ENCODE measurements around the gene TARS3. TPM values are rescaled to one million over a fixed set of nuclear protein-coding genes. Genes with fewer than 3 reads are reported as not detected.
"Not testable (repeated sequence)": the region's sequence is repeated elsewhere in the genome, so short reads cannot be mapped to it uniquely, and the experiment has no call there.

Gene TARS3
- total RNA-seq (10 to 100 TPM; 32.0 to 37.6 TPM), polyA plus RNA-seq (10 to 100 TPM in 2 of 3 donors, 1 to 10 TPM in 1; 7.2 to 15.2 (median 11.9) TPM), total RNA-seq (10.4 to 62.8 (median 43.8) reads per million in 6 experiments)

GRCh38 chr15:101723874-101724674, at the start of gene TARS3:
Gene TARS3 (minus strand): TSS chr15:101724473. CDS start chr15:101724387, 86 bp downstream.
- POLR2A ChIA-PET = interaction anchor here (0.6 to 2.6 kb wide), 8 partner anchors 14 to 436 kb away, joined by 3 to 18 read pairs (median 3); partner anchors contain the start of genes SNRPA1 and TM2D3
- Mint-ChIP-seq H3K4me1 (peaks cover 10 to 46% (median 36%) of the 10 kb centered on the region in 4 donors), H3K4me3 (peak within 1 kb of the TSS; percentile 77 to 97 (median 92)), H3K27me3 (no peaks in the 10 kb centered on the region), H3K27ac (peak within 1 kb of the TSS; percentile 81 to 96 (median 92)), H3K36me3 (peaks cover 10 to 33% (median 26%) of the 10 kb centered on the region in 3 donors), H3K9me3 (peaks cover 0 to 2% (median 0%) of the 10 kb centered on the region in 9 donors)
- DNase-seq (peak; percentile 87 to 99 (median 92)), ATAC-seq (peak; percentile 88 to 93)

GRCh38 chr15:101773496-101774100, 49.3 kb upstream of the TARS3 start:
- ATAC-seq (no peak), DNase-seq (no peak)
- H3K27me3 Mint-ChIP-seq = no peaks in the 10 kb centered on the region
- peaks cover 0 to 6% (median 0%) of the 10 kb centered on the region in 3 donors for H3K36me3 Mint-ChIP-seq
- H3K27ac Mint-ChIP-seq = peak overlapping the region in 2 of 10 donors; percentile 59 to 71
- no peaks in the 10 kb centered on the region for H3K9me3 Mint-ChIP-seq
- POLR2A ChIA-PET = no interaction called here
- H3K4me3 Mint-ChIP-seq = no peak overlapping the region
- peaks cover 0 to 2% (median 0%) of the 10 kb centered on the region in 4 donors for H3K4me1 Mint-ChIP-seq

DNA sequence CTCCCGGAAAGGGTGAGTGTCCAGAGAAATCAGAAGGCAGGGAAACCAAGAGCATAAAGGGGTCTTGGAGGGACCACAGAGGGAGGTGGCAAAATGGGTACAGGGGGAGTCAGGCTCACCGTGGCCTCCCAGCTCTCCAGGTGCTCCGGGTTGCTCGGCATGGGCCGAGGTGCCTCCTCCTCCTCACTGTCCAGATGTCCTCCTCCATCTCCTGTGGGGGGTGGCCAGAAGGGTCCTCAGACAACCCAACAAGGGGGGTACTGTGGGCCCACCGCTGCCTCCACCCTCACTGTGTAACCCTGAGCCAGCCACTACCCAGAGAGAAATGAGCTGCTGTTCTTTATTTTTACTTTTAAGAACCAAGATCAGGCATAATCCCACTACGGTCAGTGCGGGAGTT, 48.6 kb upstream of the TARS3 start:
- Mint-ChIP-seq H3K36me3 (peaks cover 0 to 6% (median 0%) of the 10 kb centered on the region in 3 donors), H3K27ac (peak overlapping the region in 2 of 10 donors; percentile 44 to 59), H3K27me3 (no peaks in the 10 kb centered on the region), H3K4me3 (no peak overlapping the region), H3K4me1 (peaks cover 0 to 2% (median 0%) of the 10 kb centered on the region in 4 donors), H3K9me3 (no peaks in the 10 kb centered on the region)
- DNase-seq = no peak
- no peak for ATAC-seq
- POLR2A ChIA-PET = no interaction called here

DNA sequence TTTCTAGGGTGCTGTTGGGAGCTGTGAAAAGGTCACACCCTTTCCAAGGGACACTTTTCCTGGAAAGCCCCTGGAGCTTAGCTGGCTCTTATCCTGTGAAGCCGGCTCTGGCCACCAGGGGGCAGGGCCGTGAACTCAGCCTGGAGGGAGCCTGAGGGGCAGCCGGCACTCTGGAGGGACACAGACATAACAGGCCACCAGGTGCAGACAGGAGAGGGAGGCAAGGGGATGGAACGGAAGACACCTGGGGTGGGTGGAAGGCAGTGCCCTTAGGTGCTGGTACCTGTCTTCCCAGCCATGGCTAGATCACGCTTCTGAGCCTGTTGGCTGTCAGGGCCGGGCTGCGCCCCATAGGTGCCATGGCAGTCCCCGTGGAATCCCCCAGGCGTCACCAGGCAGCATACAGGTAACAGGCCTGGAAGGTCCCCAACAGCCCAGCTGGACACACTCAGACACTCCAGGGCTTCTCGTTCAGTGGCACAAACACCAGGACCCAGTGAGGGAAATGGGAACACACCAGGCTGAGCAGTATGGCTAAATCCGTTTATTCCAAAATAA, 42.9 kb upstream of the TARS3 start:
- H3K4me3 Mint-ChIP-seq, DNase-seq: not testable (repeated sequence)

DNA sequence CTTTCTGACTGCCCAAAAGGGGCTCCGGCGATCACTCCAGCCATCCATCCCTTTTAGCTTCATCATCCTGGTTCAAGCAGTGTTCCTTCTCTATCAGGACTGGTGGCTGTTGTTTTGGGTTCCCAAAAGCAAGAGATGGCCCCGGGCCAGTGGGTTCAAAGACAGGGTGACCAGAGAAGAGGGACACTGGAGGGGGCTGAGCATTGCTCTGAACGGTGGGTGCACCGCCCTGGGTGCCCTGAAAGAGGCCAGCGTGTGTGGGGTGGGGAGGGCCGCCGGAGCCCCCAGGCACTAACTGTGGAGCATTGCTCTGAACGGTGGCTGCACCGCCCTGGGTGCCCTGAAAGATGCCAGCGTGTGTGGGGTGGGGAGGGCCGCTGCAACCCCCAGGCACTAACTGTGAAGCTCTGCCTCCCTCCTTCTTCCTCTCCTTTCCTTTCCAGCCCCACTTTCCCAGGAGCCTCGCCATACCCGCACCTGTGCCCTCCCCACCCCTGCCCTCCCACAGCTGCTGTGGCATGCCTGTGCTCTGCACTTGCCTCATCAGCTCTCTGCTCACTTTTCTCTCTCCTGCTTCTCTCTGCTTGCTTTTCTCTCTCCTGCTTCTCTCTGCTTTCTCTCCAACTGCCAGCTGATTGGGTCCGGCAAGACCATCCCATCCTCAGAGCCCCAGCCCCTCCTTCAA, 41.6 kb upstream of the TARS3 start:
- Mint-ChIP-seq H3K27ac (peak overlapping the region in 1 of 10 donors; percentile 59), H3K4me3 (no peak overlapping the region), H3K27me3 (no peaks in the 10 kb centered on the region), H3K9me3 (peaks cover 0 to 5% (median 0%) of the 10 kb centered on the region in 9 donors), H3K4me1 (no peaks in the 10 kb centered on the region), H3K36me3 (peaks cover 0 to 3% (median 0%) of the 10 kb centered on the region in 3 donors)
- POLR2A ChIA-PET = no interaction called here
- ATAC-seq (no peak), DNase-seq (no peak)

More for the DNA sequence above, 42.9 kb upstream of the TARS3 start:
- H3K36me3 Mint-ChIP-seq, ATAC-seq, H3K27me3 Mint-ChIP-seq, POLR2A ChIA-PET, H3K27ac Mint-ChIP-seq, H3K9me3 Mint-ChIP-seq, H3K4me1 Mint-ChIP-seq: not testable (repeated sequence)

- H3K36me3 Mint-ChIP-seq, H3K9me3 Mint-ChIP-seq: not testable (repeated sequence)
Measured at GRCh38 chr15:101765340-101765671, 41.0 kb upstream of the TARS3 start.

GRCh38 chr15:101764669-101765339, 40.5 kb upstream of the TARS3 start:
- DNase-seq, H3K4me3 Mint-ChIP-seq, H3K27me3 Mint-ChIP-seq, H3K4me1 Mint-ChIP-seq, H3K36me3 Mint-ChIP-seq, H3K27ac Mint-ChIP-seq, ATAC-seq, H3K9me3 Mint-ChIP-seq, POLR2A ChIA-PET: not testable (repeated sequence)

More at GRCh38 chr15:101765340-101765671, 41.0 kb upstream of the TARS3 start:
- DNase-seq, POLR2A ChIA-PET, ATAC-seq, H3K4me1 Mint-ChIP-seq, H3K27me3 Mint-ChIP-seq, H3K4me3 Mint-ChIP-seq, H3K27ac Mint-ChIP-seq: not testable (repeated sequence)

DNA sequence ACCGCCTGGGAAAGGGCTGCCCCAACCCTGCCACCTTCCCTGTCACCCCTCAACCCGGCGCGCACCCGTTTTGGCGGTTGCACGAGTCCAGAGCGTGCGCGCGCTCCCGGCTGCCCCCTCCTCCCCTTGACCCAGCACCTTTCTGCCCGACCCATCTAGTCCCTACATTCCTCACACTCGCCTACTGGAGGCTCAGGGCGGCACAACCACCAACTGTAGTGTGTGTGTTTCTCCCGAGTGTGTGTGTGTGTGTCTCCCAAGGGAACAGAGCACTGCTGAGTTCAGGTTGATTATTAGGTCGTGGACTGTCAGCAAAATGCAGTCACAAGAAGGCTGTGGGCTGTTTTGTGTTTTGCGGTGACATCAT, 22.4 kb upstream of the TARS3 start:
- H3K27me3 Mint-ChIP-seq, H3K9me3 Mint-ChIP-seq, H3K36me3 Mint-ChIP-seq, DNase-seq, POLR2A ChIA-PET, H3K27ac Mint-ChIP-seq: not testable (repeated sequence)
- peaks cover 2 to 19% (median 15%) of the 10 kb centered on the region in 4 donors for H3K4me1 Mint-ChIP-seq
- ATAC-seq = peak in 1 of 2 donors; percentile 0
- H3K4me3 Mint-ChIP-seq = peak overlapping the region in 8 of 10 donors; percentile 69 to 81 (median 74)

GRCh38 chr15:101734837-101735236, 10.6 kb upstream of the TARS3 start:
- H3K27ac Mint-ChIP-seq, H3K4me3 Mint-ChIP-seq, H3K27me3 Mint-ChIP-seq, ATAC-seq, H3K9me3 Mint-ChIP-seq, POLR2A ChIA-PET, H3K4me1 Mint-ChIP-seq, DNase-seq, H3K36me3 Mint-ChIP-seq: not testable (repeated sequence)

- H3K27me3 Mint-ChIP-seq = no peaks in the 10 kb centered on the region
- H3K9me3 Mint-ChIP-seq = no peaks in the 10 kb centered on the region
- DNase-seq = no peak
- H3K36me3 Mint-ChIP-seq = peaks cover 0 to 8% (median 0%) of the 10 kb centered on the region in 3 donors
- H3K4me3 Mint-ChIP-seq = no peak overlapping the region
- no peak for ATAC-seq
- no peak overlapping the region for H3K27ac Mint-ChIP-seq
- peaks cover 0 to 5% (median 0%) of the 10 kb centered on the region in 4 donors for H3K4me1 Mint-ChIP-seq
- POLR2A ChIA-PET = no interaction called here
Measured at GRCh38 chr15:101733545-101733944, 9.3 kb upstream of the TARS3 start.

- peaks cover 0 to 2% (median 0%) of the 10 kb centered on the region in 9 donors for H3K9me3 Mint-ChIP-seq
- POLR2A ChIA-PET = no interaction called here
- H3K36me3 Mint-ChIP-seq = peaks cover 0 to 8% (median under 1%) of the 10 kb centered on the region in 3 donors
- H3K4me3 Mint-ChIP-seq = no peak overlapping the region
- H3K27me3 Mint-ChIP-seq = no peaks in the 10 kb centered on the region
- no peak overlapping the region for H3K27ac Mint-ChIP-seq
- ATAC-seq = no peak
- no peak for DNase-seq
- peaks cover 0 to 5% (median 0%) of the 10 kb centered on the region in 4 donors for H3K4me1 Mint-ChIP-seq
Measured at GRCh38 chr15:101732772-101733171, 8.5 kb upstream of the TARS3 start.

DNA sequence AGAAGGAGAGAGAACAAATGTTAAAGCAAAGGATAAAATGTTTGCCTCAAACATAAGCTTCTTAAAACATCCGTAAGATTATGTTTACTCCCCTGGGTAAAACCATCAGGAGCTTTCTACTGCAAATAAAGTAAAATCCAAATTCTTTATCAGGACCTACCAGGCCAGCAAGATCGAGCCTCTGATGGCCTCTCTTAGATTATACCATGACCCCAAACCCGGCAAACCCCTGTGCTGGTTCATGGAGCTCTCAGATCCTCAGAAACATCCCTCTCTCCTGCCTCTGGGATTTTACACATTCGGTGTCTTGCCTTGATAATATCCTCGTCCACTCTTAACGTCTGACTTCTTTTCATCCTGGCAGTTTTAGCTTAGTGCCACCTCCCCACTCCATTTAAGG, 7.5 kb upstream of the TARS3 start:
- POLR2A ChIA-PET = no interaction called here
- Mint-ChIP-seq H3K27ac (no peak overlapping the region), H3K36me3 (peaks cover 0 to 8% (median 5%) of the 10 kb centered on the region in 3 donors), H3K4me3 (no peak overlapping the region), H3K9me3 (peaks cover 0 to 2% (median 0%) of the 10 kb centered on the region in 9 donors), H3K4me1 (peaks cover 0 to 5% (median 0%) of the 10 kb centered on the region in 4 donors), H3K27me3 (no peaks in the 10 kb centered on the region)
- DNase-seq (no peak), ATAC-seq (no peak)
